ENCODE measurements around the gene LRRC14B.
"Not testable (repeated sequence)": the region's sequence is repeated elsewhere in the genome, so short reads cannot be mapped to it uniquely, and the experiment has no call there.

The LRRC14B gene

GRCh38 chr5:208449-209114, 17.3 kb downstream of the LRRC14B start:
- no peak for DNase-seq

DNA sequence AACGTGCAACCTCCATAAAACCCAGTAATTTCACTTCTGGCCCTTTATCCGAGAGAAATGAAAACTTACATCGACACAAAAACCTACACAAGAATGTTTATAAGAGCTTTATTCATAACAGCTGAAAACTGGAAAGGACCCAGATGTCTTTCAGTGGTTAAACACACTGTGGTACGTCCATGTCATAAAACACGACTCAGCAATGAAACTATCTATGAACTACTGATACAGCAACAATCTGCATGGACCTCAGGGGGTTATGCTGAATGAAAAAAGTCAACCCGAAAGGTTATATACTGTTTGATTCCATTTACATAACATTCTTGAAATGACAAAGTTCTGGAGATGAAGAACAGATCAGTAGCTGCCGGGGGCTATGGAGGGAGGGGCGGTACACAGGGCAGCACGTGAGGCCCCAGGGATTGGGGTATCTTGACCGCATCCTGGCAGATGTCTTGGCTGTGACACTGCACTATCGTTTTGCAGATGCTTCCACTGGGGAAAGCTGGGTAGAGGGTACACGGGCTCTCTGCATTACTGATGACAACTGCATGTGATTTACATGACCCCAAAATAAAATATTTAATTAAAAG, 22.6 kb downstream of the LRRC14B start:
- DNase-seq, result no peak

DNA sequence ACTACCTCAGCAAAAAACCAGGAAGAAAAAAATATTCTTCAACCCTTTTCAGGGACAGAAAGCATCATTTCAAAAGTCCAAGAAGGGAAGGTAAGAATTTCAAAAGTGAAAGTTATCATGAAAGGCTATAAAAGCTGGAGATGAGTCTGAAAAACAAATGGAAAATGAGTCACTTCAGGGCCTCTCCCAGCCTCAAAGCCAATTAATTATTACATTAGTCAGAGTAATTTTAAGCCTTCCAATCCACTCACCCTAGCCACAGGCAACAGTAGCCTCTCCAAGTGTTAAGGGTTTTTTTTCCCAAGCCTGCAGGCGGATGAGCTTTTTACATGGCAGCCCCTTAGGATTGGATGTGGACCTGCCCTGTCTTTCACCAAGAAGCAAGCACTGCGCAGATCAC, 24.0 kb downstream of the LRRC14B start:
- not testable (repeated sequence) for DNase-seq

DNA sequence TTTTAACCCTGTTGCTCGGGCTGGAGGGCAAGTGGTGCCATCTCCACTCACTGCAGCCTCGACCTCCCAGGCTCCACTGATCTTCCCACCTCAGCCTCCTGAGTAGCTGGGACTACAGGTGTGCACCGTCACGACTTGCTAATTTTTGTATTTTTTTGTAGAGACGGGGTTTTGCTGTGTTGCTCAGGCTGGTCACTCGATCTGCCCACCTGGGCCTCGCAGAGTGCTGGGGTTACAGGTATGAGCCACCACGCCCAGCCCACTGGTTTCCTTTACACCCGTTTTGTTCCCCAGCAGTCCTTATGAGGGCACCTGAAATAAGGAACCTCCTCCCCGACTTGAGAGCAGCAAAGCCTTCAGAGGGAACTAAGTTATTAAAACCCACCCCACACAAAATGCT, 24.8 kb downstream of the LRRC14B start:
- not testable (repeated sequence) for DNase-seq

- DNase-seq, result peak; percentile 92
These were observed 26.5 kb downstream of the LRRC14B start, which contains the start of the genes CCDC127 and SDHA for GRCh38 chr5:217494-218456. CCDC127 (minus strand) TSS chr5:218153; CDS start chr5:216849, 1,304 bp downstream. SDHA (plus strand) TSS chr5:218320; CDS start chr5:218356, 36 bp downstream.

- peak; percentile 20 for DNase-seq
These were observed 27.4 kb downstream of the LRRC14B start for GRCh38 chr5:218457-219291.

DNA sequence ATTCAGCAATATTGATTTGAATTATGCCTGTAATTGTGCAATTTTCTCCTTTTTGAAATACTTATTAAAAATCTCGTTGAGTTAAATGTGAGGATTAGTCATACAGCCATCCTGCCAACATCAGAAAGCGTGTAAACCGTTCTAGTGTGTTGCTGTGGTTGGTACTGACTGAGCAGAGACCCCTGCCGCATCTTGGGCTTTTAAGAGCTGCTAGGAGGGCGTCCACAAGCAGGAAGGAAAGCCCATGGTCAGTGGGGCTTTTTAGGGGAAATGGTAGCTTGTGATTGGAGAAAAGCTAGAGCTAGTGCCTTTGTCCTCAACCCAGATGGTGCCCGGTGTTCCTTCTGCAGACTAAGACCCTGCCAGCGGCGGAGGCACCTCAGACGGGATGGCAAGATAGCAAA, 28.2 kb downstream of the LRRC14B start:
- peak; percentile 34 for DNase-seq

DNA sequence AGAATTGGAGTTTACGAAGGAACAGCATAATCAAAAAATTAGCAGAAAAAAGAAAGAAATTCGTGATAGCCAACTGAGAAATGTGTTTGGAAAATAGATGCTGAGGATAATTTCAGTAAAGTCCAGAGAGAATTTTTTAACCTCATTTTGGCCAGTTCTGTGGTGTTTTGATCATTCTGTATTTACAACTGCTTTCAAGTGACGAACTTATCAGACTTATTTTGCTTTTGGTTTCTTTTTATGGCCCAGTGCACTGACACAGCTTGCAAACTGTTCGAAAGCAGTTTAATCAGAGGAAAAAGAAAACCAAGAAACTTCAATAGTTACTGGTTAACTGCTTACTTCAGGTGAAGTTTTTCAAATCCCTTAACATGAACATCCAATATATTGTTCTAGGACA, 28.7 kb downstream of the LRRC14B start:
- peak; percentile 29 for DNase-seq

- not testable (repeated sequence) for DNase-seq
These were observed 31.8 kb downstream of the LRRC14B start for GRCh38 chr5:222951-223715.

- DNase-seq, result no peak
These were observed 32.5 kb downstream of the LRRC14B start for GRCh38 chr5:223791-224190.

GRCh38 chr5:225334-225733, 34.0 kb downstream of the LRRC14B start:
- no peak for DNase-seq

- DNase-seq, result not testable (repeated sequence)
These were observed 36.1 kb downstream of the LRRC14B start for GRCh38 chr5:227375-227774.

DNA sequence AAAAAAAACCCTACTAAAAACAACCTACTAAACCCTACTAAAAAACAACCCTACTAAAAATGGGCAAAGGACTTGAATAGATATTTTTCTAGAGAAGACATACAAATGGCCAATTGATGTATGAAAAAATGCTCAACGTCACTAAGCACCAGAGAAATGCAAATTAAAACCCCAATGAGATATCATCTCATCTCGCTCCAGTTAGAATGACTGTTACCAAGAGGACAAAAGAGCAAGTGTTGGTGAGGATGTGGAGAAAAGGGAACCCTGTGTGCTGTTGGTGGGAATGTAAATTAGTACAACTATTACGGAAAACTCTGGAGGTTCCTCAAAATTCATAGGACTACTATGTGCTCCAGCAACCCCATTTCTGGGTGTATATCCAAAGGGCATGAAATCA, 37.6 kb downstream of the LRRC14B start:
- no peak for DNase-seq

GRCh38 chr5:230711-231110, 39.4 kb downstream of the LRRC14B start:
- DNase-seq, result no peak

DNA sequence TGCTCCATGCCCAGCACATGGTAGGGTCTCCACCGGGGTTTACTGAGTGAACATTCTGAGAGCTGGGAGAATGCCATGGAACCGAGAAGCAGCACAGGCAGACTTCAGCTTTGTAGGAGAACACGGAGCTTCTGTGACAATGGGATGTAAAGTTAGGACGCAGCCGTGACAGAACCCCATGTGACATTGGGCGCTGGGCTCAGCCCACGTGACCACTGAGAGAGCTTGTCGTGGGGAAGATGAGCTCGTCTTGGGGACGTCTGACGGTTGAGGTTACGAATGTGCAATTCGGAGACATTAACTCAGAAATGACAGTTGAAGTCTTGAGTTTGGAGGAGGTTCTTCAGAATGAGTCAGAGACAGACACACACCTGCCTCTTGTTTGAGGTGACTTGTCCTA, 40.4 kb downstream of the LRRC14B start:
- DNase-seq, result no peak

GRCh38 chr5:233426-233825, 42.1 kb downstream of the LRRC14B start:
- DNase-seq, result not testable (repeated sequence)

DNA sequence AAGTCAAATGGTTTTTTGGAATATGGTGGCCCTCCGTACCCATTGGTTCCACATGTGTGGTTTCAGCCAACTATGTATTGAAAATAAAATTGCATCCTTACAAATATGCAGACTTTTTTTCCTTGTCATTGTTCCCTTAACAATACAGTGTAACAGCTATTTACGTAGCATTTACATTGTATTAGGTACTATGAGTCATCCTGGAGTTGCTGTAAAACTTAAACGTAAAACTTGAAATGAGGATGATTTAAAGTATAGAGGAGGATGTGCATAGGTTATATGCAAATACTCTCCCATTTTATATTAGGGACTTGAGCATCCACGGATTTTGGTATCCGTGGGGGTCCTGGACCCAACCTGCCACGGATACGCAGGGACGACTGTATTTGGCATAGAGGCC, 43.2 kb downstream of the LRRC14B start:
- no peak for DNase-seq

DNA sequence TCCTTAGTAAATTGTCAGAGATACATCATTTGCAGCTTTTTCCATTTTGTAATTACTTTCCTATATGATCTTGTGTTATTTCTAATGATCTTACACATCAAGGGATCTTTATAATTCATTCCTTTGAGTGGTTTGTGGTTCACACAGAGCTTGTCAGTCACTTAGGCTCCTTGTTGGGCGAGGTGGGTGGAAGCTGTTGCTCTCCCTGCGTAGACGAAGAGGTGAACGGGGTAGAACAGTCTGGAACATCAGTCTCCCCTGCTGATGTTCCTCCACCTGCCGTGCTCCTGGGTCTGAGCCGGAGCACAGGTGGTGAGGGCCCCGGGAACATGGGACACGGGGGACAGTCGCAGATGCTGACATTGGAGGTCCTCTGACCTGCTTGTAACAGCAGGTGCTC, 44.2 kb downstream of the LRRC14B start:
- DNase-seq, result not testable (repeated sequence)

DNA sequence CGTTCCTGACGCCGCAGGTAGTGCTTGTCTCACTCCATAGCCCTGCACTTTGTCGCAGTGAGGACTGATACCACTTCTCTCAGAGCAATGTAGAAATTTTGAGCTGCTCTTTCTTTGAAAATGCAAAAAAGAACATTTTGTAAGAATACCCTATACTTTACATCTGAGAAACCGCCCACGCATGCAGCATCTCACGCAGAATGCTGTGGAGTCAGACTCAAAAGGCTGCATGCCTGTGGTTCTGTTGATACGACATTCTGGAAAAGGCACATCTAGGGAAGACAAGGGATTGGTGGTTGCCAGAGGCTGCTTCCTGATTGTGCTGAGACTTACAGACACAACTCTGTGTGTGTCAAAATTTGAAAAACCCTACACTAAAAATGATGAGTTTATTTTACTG, 46.6 kb downstream of the LRRC14B start:
- not testable (repeated sequence) for DNase-seq

GRCh38 chr5:240550-240949, 49.3 kb downstream of the LRRC14B start:
- not testable (repeated sequence) for DNase-seq

- DNase-seq, result not testable (repeated sequence)
These were observed 49.9 kb downstream of the LRRC14B start for GRCh38 chr5:241045-241669.

Data from hematopoietic multipotent progenitor cell treated with erythropoietin and hydrocortisone succinate and interleukin-3 and kit ligand, for 8 days (in vitro differentiated cells).